HL-60 (cell line): ENCODE results near the gene SDCCAG8.

Experiments used
- CTCF ChIP-seq: IDR thresholded peaks from one replicate; pipeline ENCODE4 v1.5.1; 2011; ENCODE audit warnings: low read length, control low read depth, inconsistent platforms; ENCODE audit not compliant: insufficient read depth
- GABPA ChIP-seq: IDR thresholded peaks from 2 replicates; pipeline ENCODE4 v1.6.1; 2012; ENCODE audit warnings: low read depth
- POLR2AphosphoS5 ChIP-seq: IDR thresholded peaks from 2 replicates; pipeline ENCODE4 v1.6.1; 2012; ENCODE audit warnings: low read depth
- REST ChIP-seq: IDR thresholded peaks from 2 replicates; pipeline ENCODE4 v1.6.1; 2012; ENCODE audit warnings: low read depth; ENCODE audit not compliant: insufficient replicate concordance

GRCh38 chr1:243320224-243320623, 64.4 kb downstream of the SDCCAG8 start:
- TF ChIP-seq POLR2AphosphoS5, result no peak
- TF ChIP-seq CTCF, result no peak
- TF ChIP-seq REST, result no peak
- no peak for TF ChIP-seq GABPA
